HL-60 (cell line): ENCODE results near the gene TENM4.

Experiments used
- DNase-seq, 2 experiments: peaks; one replicate each; pipeline ENCODE4 v3.0.0-alpha.2; 2010 to 2020; ENCODE audit warnings: low read depth in 1 of 2, low spot score in 1 of 2
- H3K27ac ChIP-seq: fragments of 250-450 bp; sonication (Bioruptor Pico); replicated peaks from 2 replicates; pipeline ENCODE4 v1.5.1; 2020; ENCODE audit warnings: mild to moderate bottlenecking, moderate library complexity
- H3K27me3 ChIP-seq: fragments of 250-450 bp; sonication (Bioruptor Pico); 2 replicates; pipeline ENCODE4 v1.5.1; 2021; ENCODE audit warnings: mild to moderate bottlenecking, moderate library complexity; ENCODE audit not compliant: insufficient read depth, poor library complexity, severe bottlenecking
- H3K4me3 ChIP-seq: replicated peaks from 2 replicates; pipeline ENCODE4 v1.5.1; 2011; ENCODE audit warnings: mild to moderate bottlenecking, control low read depth, low read length; ENCODE audit not compliant: insufficient read depth
- CTCF ChIP-seq: IDR thresholded peaks from one replicate; pipeline ENCODE4 v1.5.1; 2011; ENCODE audit warnings: low read length, control low read depth, inconsistent platforms; ENCODE audit not compliant: insufficient read depth
- GABPA ChIP-seq: IDR thresholded peaks from 2 replicates; pipeline ENCODE4 v1.6.1; 2012; ENCODE audit warnings: low read depth
- POLR2AphosphoS5 ChIP-seq: IDR thresholded peaks from 2 replicates; pipeline ENCODE4 v1.6.1; 2012; ENCODE audit warnings: low read depth
- SPI1 ChIP-seq: IDR thresholded peaks from 2 replicates; pipeline ENCODE4 v1.6.1; 2012; ENCODE audit warnings: low read depth, mild to moderate bottlenecking, borderline replicate concordance
- TF ChIP-seq, protein P1 (sequence below): IDR thresholded peaks from 2 replicates; pipeline ENCODE4 v1.6.1; 2012; ENCODE audit warnings: low read depth; ENCODE audit not compliant: insufficient replicate concordance

Gene TENM4

GRCh38 chr11:79413268-79413667 lies 27.6 kb downstream of the TENM4 start:
- Histone ChIP-seq H3K27me3 (no peaks in the 10 kb centered on the region), H3K4me3 (no peak overlapping the region), H3K27ac (no peak overlapping the region)
- DNase-seq, result no peak
- TF ChIP-seq SPI1 (no peak), CTCF (no peak), POLR2AphosphoS5 (no peak), GABPA (no peak)
- TF ChIP-seq, protein P1, sequence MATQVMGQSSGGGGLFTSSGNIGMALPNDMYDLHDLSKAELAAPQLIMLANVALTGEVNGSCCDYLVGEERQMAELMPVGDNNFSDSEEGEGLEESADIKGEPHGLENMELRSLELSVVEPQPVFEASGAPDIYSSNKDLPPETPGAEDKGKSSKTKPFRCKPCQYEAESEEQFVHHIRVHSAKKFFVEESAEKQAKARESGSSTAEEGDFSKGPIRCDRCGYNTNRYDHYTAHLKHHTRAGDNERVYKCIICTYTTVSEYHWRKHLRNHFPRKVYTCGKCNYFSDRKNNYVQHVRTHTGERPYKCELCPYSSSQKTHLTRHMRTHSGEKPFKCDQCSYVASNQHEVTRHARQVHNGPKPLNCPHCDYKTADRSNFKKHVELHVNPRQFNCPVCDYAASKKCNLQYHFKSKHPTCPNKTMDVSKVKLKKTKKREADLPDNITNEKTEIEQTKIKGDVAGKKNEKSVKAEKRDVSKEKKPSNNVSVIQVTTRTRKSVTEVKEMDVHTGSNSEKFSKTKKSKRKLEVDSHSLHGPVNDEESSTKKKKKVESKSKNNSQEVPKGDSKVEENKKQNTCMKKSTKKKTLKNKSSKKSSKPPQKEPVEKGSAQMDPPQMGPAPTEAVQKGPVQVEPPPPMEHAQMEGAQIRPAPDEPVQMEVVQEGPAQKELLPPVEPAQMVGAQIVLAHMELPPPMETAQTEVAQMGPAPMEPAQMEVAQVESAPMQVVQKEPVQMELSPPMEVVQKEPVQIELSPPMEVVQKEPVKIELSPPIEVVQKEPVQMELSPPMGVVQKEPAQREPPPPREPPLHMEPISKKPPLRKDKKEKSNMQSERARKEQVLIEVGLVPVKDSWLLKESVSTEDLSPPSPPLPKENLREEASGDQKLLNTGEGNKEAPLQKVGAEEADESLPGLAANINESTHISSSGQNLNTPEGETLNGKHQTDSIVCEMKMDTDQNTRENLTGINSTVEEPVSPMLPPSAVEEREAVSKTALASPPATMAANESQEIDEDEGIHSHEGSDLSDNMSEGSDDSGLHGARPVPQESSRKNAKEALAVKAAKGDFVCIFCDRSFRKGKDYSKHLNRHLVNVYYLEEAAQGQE, result no peak

GRCh38 chr11:79412761-79413160 lies 28.1 kb downstream of the TENM4 start:
- TF ChIP-seq POLR2AphosphoS5 (no peak), SPI1 (no peak), CTCF (no peak), GABPA (no peak)
- TF ChIP-seq, protein P1, result no peak
- H3K4me3 ChIP-seq, result no peak overlapping the region
- H3K27ac ChIP-seq, result no peak overlapping the region
- no peak for DNase-seq
- H3K27me3 ChIP-seq, result no peaks in the 10 kb centered on the region

- no peaks in the 10 kb centered on the region for H3K27me3 ChIP-seq
- no peak overlapping the region for H3K4me3 ChIP-seq
- DNase-seq, result no peak
- TF ChIP-seq, protein P1, result no peak
- TF ChIP-seq CTCF (no peak), SPI1 (no peak), POLR2AphosphoS5 (no peak), GABPA (no peak)
- H3K27ac ChIP-seq, result no peak overlapping the region
Measured at GRCh38 chr11:79409330-79409729, 31.5 kb downstream of the TENM4 start.
